NCI-H2227 (cell line): Measurements from ENCODE around the gene FEN1.
A peak's percentile ranks its signal among the peaks of the same experiment; 100 is the strongest.

ENCODE experiments used
- DNase-seq: peaks from one replicate; lab custom pipeline; 2025; ENCODE audit not compliant: unreplicated experiment; lab: John Stamatoyannopoulos, UW

Gene FEN1

GRCh38 chr11:61816736-61817455, 24.2 kb downstream of the FEN1 start, which contains the start of gene FADS1:
Gene FADS1, minus strand, starts transcription at chr11:61817003. Its CDS starts 74 bp downstream, at chr11:61816929.
- DNase-seq: peak; percentile 99

DNA sequence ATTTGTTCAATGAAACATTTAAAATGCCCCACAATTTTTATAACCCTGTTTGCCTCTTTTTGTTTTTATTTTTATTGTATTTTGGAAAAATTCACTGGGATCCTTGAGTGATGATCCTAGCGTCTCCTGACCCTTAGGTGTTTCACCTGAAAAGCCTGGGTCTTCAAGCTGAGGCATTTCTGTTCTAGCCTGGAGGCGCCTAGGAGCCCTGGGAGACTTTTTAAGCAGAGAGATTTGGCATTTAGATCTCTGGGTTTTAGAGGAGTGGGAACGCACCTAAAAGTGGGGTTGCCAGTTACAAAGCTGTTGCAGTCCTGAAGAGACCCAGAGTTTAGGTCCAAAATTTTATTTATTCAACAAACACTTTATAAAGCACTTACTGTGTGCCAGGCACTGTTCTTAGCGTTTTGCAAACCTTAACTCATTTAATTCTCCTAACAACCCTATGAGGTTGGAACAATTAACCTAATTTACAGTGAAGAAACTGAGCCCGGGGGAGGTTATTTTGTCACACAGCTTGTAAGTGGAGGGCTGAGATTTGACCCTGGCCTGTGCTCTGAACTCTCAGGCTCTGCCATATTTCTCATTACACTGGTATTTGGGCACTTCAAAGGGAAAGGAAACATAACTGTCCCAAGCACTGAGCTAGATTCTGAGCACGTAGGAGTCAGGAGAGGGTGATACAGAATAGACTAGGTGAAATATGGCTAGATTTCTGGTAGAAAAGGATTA, 24.9 kb downstream of the FEN1 start:
- no peak for DNase-seq

GRCh38 chr11:61820174-61820573, 27.5 kb downstream of the FEN1 start:
- DNase-seq: no peak

- peak; percentile 78 for DNase-seq
Observed at GRCh38 chr11:61826930-61827570, 34.3 kb downstream of the FEN1 start.

- DNase-seq: peak; percentile 97
Observed at GRCh38 chr11:61827571-61828378, 35.1 kb downstream of the FEN1 start, which contains the start of gene FADS2. Gene FADS2, plus strand, starts transcription at chr11:61828300. Its CDS starts 91 bp downstream, at chr11:61828391.

DNA sequence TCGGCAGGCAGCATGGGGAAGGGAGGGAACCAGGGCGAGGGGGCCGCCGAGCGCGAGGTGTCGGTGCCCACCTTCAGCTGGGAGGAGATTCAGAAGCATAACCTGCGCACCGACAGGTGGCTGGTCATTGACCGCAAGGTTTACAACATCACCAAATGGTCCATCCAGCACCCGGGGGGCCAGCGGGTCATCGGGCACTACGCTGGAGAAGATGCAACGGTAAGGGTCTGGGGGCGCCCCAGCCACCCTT, 35.6 kb downstream of the FEN1 start:
- no peak for DNase-seq

- DNase-seq: peak; percentile 79
Observed at GRCh38 chr11:61828629-61829407, 36.1 kb downstream of the FEN1 start.

DNA sequence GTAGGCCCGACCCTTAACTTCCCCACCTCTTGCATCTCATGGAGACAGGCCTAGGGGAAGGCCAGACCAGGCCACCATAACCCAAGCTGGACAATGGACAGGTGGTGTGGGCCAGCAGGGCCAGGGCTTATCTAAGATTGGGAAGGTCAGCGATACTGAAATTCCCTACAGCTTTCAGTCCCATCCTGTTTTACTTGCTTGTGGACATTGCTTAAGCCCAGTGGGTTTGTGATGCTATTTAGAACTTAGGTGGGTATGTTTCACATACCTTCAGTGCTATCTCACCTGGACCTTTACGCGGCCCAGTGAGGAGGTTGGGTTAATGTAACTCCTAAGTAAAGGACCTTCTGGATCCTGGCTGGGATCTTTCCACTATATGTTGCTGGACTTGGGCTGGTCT, 37.1 kb downstream of the FEN1 start:
- no peak for DNase-seq

- DNase-seq: no peak
Observed at GRCh38 chr11:61830237-61831105, 37.8 kb downstream of the FEN1 start.

DNA sequence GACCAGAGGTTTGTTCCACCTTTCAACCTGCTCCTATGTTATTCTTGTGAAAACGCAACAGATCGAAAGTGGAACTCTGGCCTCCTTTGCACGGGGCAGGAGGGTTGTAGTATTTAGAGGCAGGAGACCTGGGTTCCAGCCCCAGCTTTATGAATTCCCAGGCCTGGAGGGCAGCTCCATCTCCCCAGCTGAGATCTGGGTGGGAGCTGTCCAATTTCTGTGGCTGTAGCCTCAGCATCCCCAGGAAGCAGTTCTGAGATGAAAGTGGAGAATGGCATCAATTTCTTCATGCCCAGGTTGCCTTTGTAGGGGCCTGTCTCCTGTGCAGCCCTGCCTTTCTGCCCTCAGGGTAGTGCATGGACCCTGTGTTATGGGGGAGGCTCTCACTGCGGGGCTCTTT, 39.5 kb downstream of the FEN1 start:
- DNase-seq: no peak

- no peak for DNase-seq
Observed at GRCh38 chr11:61832754-61833153, 40.0 kb downstream of the FEN1 start.

- no peak for DNase-seq
Observed at GRCh38 chr11:61833471-61833870, 40.8 kb downstream of the FEN1 start.

DNA sequence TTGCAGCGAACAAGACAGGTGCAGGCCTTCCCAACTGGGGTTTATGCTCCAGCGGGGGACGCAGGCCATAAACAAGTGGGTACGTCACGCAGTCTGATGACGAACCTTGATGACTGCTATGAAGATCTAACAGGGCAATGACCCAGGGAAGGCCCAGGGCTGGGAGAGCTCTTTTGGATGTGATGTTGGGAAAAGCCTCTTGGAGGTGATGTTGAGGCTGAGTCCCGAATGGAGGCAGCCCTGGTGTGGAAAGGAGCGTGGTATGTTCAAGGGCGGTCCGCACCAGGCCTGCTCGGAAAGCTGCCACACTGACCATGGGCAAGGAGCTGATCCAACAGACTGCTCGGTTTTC, 41.2 kb downstream of the FEN1 start:
- DNase-seq: no peak

GRCh38 chr11:61834278-61835048, 41.8 kb downstream of the FEN1 start:
- peak; percentile 40 for DNase-seq

- no peak for DNase-seq
Observed at GRCh38 chr11:61836193-61836592, 43.5 kb downstream of the FEN1 start.

DNA sequence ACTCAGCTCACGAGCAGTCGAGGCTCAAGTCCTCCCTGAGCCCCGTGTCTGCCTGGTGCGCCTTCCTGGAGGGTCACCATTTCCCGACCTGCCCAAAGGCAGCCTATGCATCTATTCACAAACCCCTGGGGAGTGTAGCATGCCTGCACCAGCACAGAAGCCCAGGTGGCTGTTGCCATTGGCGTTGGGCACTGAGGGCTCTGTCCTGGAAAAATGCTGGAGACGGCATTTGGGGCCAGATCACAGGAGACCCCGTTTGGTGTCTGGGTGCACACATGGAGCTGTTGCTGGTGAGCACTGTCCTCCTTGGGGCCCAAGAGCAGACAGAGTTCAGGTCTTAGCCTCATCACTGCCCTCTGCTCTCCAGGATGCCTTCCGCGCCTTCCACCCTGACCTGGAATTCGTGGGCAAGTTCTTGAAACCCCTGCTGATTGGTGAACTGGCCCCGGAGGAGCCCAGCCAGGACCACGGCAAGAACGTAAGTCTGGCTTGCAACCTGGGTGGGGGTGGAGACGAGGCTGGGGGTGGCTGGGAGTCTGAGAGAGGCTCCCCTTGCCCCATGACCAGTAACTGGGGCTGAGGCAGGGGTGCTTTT, 44.8 kb downstream of the FEN1 start:
- no peak for DNase-seq

DNA sequence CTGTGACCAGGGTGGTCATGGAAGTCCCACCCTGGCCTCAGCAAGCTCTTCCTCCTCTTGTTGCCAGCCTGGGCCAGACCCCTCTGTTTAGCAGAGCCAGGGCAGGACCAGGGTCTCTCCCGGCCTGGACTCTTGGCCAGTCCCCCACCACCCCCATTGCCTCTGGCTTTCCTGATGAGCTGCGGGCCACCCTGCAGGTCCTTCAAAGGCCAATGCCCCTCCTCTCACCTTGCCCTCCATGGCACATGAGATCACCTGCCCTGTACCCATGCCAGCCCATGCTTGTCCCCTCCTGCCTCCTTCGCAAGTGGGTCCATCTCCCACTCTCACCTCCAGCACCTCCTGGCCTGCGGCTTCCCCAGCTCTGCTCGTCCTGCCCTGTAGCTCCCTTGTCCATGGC, 45.8 kb downstream of the FEN1 start:
- DNase-seq: no peak

DNA sequence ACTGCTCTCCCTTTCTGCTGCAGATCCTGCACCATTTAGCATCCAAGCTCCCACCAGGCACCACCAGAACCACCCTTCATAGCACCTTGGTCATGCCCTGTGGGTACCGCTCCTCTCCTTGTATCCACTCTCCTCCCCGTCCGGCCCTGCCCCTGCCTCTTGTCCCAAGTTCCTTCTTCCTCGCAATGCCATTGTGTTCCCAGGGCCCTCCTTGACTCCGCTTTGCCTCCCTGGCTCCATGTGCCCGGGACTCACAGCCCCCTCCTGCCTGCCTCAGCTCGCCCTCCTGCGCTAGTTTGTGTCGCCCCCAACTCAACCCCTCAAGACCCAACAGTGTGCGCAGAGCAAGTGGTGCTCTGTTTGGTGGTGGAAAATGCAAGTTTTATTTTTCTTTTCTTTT, 46.2 kb downstream of the FEN1 start:
- no peak for DNase-seq

DNA sequence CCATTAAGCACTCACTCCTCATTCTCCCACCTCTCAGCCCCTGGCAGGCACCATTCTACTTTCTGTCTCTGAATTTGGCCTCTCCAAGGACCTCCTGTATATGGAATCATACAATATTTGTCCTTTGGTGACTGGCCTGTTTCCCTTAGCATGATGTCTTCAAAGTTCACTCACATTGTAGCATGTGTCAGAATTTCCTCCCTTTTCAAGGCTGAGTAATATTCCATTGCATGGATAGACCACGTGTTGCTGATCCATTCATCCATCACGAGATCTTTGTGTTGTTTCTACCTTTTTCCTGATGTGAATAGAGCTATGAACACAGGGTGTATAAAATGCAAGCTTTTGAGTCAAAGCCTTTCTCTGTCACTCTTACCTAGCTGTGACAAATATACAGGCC, 47.0 kb downstream of the FEN1 start:
- DNase-seq: no peak
